Psoas muscle (tissue), 8 donors: ENCODE measurements around the gene AGRN. TPM values are rescaled to one million over a fixed set of nuclear protein-coding genes. Genes with fewer than 3 reads are reported as not detected.

Source experiments
- ATAC-seq, 4 donors: fragments of 200-7000 bp; cut with Tn5 transposase; one replicate each; pipeline ENCODE4 v1.9.1; 2020; ENCODE audit warnings: moderate library complexity in 3 of 4, mild to moderate bottlenecking in 2 of 4
- DNase-seq, 2 donors: peaks; one replicate each; pipeline ENCODE4 v3.0.0-alpha.2; 2020
- H3K27ac ChIP-seq: fragments of 200-600 bp; one replicate; pipeline ENCODE4 v1.8.0; 2022
- H3K27me3 ChIP-seq, 3 donors: fragments of 200-600 bp in 1 of 3; one replicate each; pipeline versions ENCODE4 v1.6.1 to v1.8.0; 2013 to 2022; ENCODE audit warnings: low read length in 2 of 3, mild to moderate bottlenecking in 2 of 3, moderate library complexity in 1 of 3; ENCODE audit not compliant: insufficient read depth in 3 of 3
- H3K36me3 ChIP-seq, 2 donors: fragments of 200-600 bp in 1 of 2; one replicate each; pipeline versions ENCODE4 v1.6.1 to v1.8.0; 2013 to 2022; ENCODE audit warnings: low read depth in 1 of 2, mild to moderate bottlenecking in 1 of 2, moderate library complexity in 1 of 2; ENCODE audit not compliant: insufficient read depth in 1 of 2
- H3K4me1 ChIP-seq: fragments of 200-600 bp; one replicate; pipeline ENCODE4 v1.8.0; 2022
- H3K4me3 ChIP-seq: fragments of 200-600 bp; one replicate; pipeline ENCODE4 v1.8.0; 2022; ENCODE audit warnings: mild to moderate bottlenecking
- H3K9me3 ChIP-seq: fragments of 200-600 bp; one replicate; pipeline ENCODE4 v1.8.0; 2022
- WGBS, 3 donors: extraction: QIAGEN DNeasy Blood & Tissue Kit; methylation state at CpG; one replicate each; pipeline versions ENCODE4 v1.1.6 to v1.1.7; 2013; 5-methylcytosine and 5-hydroxymethylcytosine counted together
- intact Hi-C, 2 donors: fragments of 100-400 bp; cut with DNase I; formaldehyde crosslinking; loops; one replicate each; pipeline versions ENCODE4 v1.11.0 to v1.14.2; 2022
- polyA plus RNA-seq, 3 donors: library from polyadenylated mRNA; stranded (reverse); fragments of 200-250 nt; gene quantifications; one replicate each; pipeline ENCODE4 v1.2.3, GENCODE V29; 2013
- total RNA-seq, 4 donors: library from RNA; stranded (reverse); fragmentation: NEBNext Ultra II Directional in 2 of 4; extraction: Animal tissue kit (Norgen Biotek cat#: 25700) in 2 of 4; gene quantifications; one replicate each; pipeline versions ENCODE4 v1.2.1 to v1.2.4, GENCODE V29; 2021 to 2023
- TF ChIP-seq, protein P1 (sequence below): fragments of 200-600 bp; IDR thresholded peaks from one replicate; pipeline ENCODE4 v1.8.0; 2022; ENCODE audit warnings: antibody characterized with exemption
- donor health status: healthy with polysubstance abuse.
- donor health status: DM: no; HTN: no; CAD: no; lungs with moderate emphysema.
- donor health status: Bipolar disorder and iron deficiency.
- donor health status: healthy.
- donor health status: DM: yes; HTN: yes; CAD: no.
- donor health status: DM: no; HTN: no; CAD: no.
- donor health status: DM: no; HTN: no; CAD: no.
- donor health status: DM: yes; HTN: yes; CAD: no.

The AGRN gene
- total and polyA plus RNA-seq, 7 donors = 1.3 to 5.4 (median 3.4) TPM

- Histone ChIP-seq H3K27ac (no peak overlapping the region), H3K4me3 (no peak overlapping the region), H3K36me3 (no peaks in the 10 kb centered on the region), H3K4me1 (peaks cover 5% of the 10 kb centered on the region), H3K27me3 (peaks cover 0 to 9% (median 3%) of the 10 kb centered on the region in 3 donors), H3K9me3 (no peaks in the 10 kb centered on the region)
- ATAC-seq (no peak), DNase-seq (no peak)
- 93 to 97% (median 95%) methylated on average over 21 to 23 of the region's 23 CpGs for WGBS, 3 donors
- TF ChIP-seq, protein P1, sequence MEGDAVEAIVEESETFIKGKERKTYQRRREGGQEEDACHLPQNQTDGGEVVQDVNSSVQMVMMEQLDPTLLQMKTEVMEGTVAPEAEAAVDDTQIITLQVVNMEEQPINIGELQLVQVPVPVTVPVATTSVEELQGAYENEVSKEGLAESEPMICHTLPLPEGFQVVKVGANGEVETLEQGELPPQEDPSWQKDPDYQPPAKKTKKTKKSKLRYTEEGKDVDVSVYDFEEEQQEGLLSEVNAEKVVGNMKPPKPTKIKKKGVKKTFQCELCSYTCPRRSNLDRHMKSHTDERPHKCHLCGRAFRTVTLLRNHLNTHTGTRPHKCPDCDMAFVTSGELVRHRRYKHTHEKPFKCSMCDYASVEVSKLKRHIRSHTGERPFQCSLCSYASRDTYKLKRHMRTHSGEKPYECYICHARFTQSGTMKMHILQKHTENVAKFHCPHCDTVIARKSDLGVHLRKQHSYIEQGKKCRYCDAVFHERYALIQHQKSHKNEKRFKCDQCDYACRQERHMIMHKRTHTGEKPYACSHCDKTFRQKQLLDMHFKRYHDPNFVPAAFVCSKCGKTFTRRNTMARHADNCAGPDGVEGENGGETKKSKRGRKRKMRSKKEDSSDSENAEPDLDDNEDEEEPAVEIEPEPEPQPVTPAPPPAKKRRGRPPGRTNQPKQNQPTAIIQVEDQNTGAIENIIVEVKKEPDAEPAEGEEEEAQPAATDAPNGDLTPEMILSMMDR = no peak
- intact Hi-C loops = no loop called here
Measured at GRCh38 chr1:1045129-1045528, 25.2 kb downstream of the AGRN start.

DNA sequence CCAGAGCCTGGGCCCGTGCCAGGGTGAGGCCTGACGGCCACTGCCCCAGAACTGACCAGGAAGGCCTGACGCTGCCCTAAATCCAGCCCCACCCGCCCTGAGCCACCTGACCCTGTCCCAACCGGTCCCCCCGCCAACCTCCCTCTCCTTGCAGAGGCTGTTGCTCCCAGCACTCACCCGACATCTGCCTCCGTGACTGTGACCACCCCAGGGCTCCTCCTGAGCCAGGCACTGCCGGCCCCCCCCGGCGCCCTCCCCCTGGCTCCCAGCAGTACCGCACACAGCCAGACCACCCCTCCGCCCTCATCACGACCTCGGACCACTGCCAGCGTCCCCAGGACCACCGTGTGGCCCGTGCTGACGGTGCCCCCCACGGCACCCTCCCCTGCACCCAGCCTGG lies 26.3 kb downstream of the AGRN start:
- no peaks in the 10 kb centered on the region for H3K4me1 ChIP-seq
- DNase-seq (no peak), ATAC-seq (no peak)
- no peaks in the 10 kb centered on the region for H3K9me3 ChIP-seq
- TF ChIP-seq, protein P1 = no peak
- intact Hi-C loops = no loop called here
- H3K27me3 ChIP-seq = peaks cover 0 to 1% (median 0%) of the 10 kb centered on the region in 3 donors
- H3K36me3 ChIP-seq = no peaks in the 10 kb centered on the region
- WGBS, 3 donors = 89 to 95% (median 93%) methylated on average over 17 to 20 of the region's 20 CpGs
- H3K27ac ChIP-seq = no peak overlapping the region
- no peak overlapping the region for H3K4me3 ChIP-seq

- 95 to 96% (median 95%) methylated on average over 22 to 26 of the region's 26 CpGs for WGBS, 3 donors
- Histone ChIP-seq H3K4me3 (no peak overlapping the region), H3K4me1 (no peaks in the 10 kb centered on the region), H3K27me3 (no peaks in the 10 kb centered on the region), H3K36me3 (no peaks in the 10 kb centered on the region), H3K9me3 (no peaks in the 10 kb centered on the region), H3K27ac (no peak overlapping the region)
- DNase-seq = no peak
- ATAC-seq = no peak
- TF ChIP-seq, protein P1 = no peak
- intact Hi-C loops = no loop called here
Measured at GRCh38 chr1:1046767-1047166, 26.8 kb downstream of the AGRN start.

DNA sequence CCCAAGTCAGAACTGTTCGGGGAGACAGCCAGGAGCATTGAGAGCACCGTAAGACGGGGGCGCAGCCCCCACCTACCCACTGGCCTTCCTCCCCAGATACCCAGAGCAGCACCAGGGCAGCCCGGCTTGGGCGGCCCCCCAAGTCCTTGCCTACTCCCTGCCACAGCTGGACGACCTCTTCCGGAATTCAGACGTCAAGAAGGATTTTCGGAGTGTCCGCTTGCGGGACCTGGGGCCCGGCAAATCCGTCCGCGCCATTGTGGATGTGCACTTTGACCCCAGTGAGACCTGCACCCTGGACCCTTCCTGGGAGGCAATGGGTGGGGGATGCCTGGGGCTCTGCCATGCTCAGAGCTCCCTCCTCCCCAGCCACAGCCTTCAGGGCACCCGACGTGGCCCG lies 27.5 kb downstream of the AGRN start:
- no peaks in the 10 kb centered on the region for H3K4me1 ChIP-seq
- no peaks in the 10 kb centered on the region for H3K36me3 ChIP-seq
- intact Hi-C loops = no loop called here
- WGBS, 3 donors = 92 to 95% (median 93%) methylated on average over 16 to 19 of the region's 19 CpGs
- no peak overlapping the region for H3K27ac ChIP-seq
- no peak overlapping the region for H3K4me3 ChIP-seq
- ATAC-seq (no peak), DNase-seq (no peak)
- TF ChIP-seq, protein P1 = no peak
- no peaks in the 10 kb centered on the region for H3K27me3 ChIP-seq
- no peaks in the 10 kb centered on the region for H3K9me3 ChIP-seq

DNA sequence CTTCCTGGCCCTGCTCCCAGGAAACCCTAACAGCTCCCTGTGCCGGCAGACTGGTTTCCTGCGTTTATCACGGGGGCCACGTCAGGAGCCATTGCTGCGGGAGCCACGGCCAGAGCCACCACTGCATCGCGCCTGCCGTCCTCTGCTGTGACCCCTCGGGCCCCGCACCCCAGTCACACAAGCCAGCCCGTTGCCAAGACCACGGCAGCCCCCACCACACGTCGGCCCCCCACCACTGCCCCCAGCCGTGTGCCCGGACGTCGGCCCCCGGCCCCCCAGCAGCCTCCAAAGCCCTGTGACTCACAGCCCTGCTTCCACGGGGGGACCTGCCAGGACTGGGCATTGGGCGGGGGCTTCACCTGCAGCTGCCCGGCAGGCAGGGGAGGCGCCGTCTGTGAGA lies 28.0 kb downstream of the AGRN start:
- H3K36me3 ChIP-seq = no peaks in the 10 kb centered on the region

More for the DNA sequence above, 28.0 kb downstream of the AGRN start:
- intact Hi-C loops = no loop called here
- 88 to 92% (median 89%) methylated on average over 21 to 25 of the region's 25 CpGs for WGBS, 3 donors
- Histone ChIP-seq H3K9me3 (no peaks in the 10 kb centered on the region), H3K27ac (no peak overlapping the region), H3K4me3 (no peak overlapping the region), H3K27me3 (no peaks in the 10 kb centered on the region), H3K4me1 (no peaks in the 10 kb centered on the region)
- TF ChIP-seq, protein P1 = no peak
- DNase-seq (no peak), ATAC-seq (no peak)
